ENCODE results near the gene RNF208.

DNA sequence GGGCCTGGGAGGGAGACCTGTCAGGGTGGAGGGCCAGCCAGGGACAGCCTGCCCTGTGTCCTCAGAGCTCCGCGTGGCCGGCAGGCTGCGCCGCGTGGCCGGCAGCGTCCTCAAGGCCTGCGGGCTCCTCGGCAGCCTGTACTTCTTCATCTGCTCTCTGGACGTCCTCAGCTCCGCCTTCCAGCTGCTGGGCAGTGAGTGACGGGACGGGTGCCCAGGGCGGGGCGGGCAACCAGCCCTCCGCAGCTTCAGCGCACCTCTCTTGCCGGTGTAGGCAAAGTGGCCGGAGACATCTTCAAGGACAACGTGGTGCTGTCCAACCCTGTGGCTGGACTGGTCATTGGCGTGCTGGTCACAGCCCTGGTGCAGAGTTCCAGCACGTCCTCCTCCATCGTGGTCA is 10.5 kb upstream of the RNF208 start:
- TF ChIP-seq CTCF (IDR thresholded peaks at IDR 0.05) (no peak), USF2 (IDR thresholded peaks at IDR 0.05; ENCODE audit: borderline replicate concordance, low read depth, low read length) (no peak), EP300 (IDR thresholded peaks at IDR 0.05; ENCODE audit: borderline replicate concordance in 1 of 2, low read depth in 1 of 2, low read length in 1 of 2) (no peak), POLR2AphosphoS5 (IDR thresholded peaks at IDR 0.05; ENCODE audit: low read depth, low read length) (no peak), RFX5 (IDR thresholded peaks at IDR 0.05; ENCODE audit: low read length) (no peak), TCF12 (IDR thresholded peaks at IDR 0.05) (no peak), TAF1 (IDR thresholded peaks at IDR 0.05; ENCODE audit: borderline replicate concordance, low read depth, low read length) (no peak), GATA2 (CRISPR knock-in tag; IDR thresholded peaks at IDR 0.05) (no peak), EZH2phosphoT487 (IDR thresholded peaks at IDR 0.05; ENCODE audit: borderline replicate concordance, low read depth) (no peak), FOXM1 (IDR thresholded peaks at IDR 0.05; ENCODE audit: low read depth) (no peak), MAX (IDR thresholded peaks at IDR 0.05; ENCODE audit: low read depth) (no peak), NRF1 (IDR thresholded peaks at IDR 0.05; ENCODE audit: low read depth, low read length) (no peak)
- TF ChIP-seq, protein P1, sequence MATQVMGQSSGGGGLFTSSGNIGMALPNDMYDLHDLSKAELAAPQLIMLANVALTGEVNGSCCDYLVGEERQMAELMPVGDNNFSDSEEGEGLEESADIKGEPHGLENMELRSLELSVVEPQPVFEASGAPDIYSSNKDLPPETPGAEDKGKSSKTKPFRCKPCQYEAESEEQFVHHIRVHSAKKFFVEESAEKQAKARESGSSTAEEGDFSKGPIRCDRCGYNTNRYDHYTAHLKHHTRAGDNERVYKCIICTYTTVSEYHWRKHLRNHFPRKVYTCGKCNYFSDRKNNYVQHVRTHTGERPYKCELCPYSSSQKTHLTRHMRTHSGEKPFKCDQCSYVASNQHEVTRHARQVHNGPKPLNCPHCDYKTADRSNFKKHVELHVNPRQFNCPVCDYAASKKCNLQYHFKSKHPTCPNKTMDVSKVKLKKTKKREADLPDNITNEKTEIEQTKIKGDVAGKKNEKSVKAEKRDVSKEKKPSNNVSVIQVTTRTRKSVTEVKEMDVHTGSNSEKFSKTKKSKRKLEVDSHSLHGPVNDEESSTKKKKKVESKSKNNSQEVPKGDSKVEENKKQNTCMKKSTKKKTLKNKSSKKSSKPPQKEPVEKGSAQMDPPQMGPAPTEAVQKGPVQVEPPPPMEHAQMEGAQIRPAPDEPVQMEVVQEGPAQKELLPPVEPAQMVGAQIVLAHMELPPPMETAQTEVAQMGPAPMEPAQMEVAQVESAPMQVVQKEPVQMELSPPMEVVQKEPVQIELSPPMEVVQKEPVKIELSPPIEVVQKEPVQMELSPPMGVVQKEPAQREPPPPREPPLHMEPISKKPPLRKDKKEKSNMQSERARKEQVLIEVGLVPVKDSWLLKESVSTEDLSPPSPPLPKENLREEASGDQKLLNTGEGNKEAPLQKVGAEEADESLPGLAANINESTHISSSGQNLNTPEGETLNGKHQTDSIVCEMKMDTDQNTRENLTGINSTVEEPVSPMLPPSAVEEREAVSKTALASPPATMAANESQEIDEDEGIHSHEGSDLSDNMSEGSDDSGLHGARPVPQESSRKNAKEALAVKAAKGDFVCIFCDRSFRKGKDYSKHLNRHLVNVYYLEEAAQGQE (IDR thresholded peaks at IDR 0.05; ENCODE audit: low read depth, low read length) = no peak

Measured in SK-N-SH (cell line).